NCI-H146 (cell line): Measurements from ENCODE around the gene ATAD5.
"Not testable (repeated sequence)": the region's sequence is repeated elsewhere in the genome, so short reads cannot be mapped to it uniquely, and the experiment has no call there.

Source experiments
- DNase-seq: peaks from one replicate; lab custom pipeline; 2025; lab: John Stamatoyannopoulos, UW

Gene ATAD5

DNA sequence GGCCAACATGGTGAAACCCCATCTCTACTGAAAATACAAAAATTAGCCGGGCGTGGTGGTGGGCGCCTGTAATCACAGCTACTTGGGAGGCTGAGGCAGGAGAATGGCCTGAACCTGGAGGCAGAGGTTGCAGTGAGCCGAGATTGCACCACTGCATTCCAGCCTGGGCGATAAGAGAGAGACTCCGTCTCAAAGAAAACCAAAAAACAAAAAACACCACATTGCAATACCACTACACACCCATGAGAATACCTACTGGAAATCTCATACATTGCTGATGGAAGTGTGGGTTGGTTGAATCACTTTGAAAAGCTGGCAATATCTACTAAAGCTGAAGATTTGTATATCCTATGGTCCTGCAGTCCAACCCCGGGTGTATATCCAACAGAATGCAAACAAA lies 78.4 kb downstream of the ATAD5 start:
- DNase-seq = not testable (repeated sequence)

- DNase-seq = no peak
These were observed 82.2 kb downstream of the ATAD5 start for GRCh38 chr17:30913955-30914354.

DNA sequence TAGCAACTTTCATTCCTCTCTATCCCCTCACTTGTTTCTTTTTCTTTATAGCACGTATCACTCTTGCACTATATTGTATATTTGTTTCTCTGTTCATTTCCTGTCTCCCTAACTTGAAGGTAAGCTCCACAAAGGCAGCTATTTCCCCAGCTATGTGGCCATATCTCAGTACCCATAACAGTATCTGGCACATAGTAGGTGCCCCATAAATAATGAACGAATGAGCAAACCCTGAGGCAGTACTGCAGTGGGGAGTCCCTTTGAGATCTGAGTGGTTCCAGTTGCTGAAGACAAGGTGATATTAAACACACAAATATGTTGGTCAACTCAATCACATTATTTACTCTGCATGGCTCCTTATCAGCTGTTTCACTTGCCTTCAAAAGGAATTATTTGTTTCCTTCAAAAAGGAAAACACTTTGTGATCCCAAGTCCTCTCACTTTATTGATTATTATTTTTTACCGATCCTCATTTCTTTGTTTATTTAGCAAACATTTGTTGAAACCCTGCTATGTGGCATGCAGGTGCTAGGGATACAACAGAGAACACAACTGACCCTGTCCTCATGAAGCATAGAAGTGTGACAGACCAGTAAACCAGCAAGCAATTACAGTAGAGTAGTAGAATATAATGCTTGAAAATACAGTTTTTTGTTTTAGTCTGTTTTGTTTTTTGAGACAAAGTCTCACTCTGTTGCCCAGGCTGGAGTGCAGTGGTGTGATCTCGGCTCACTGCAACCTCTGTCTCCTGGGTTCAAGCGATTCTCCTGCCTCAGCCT lies 84.3 kb downstream of the ATAD5 start:
- peak; percentile 46 for DNase-seq

- DNase-seq = no peak
These were observed 85.3 kb downstream of the ATAD5 start for GRCh38 chr17:30917050-30917449.

- no peak for DNase-seq
These were observed 88.5 kb downstream of the ATAD5 start for GRCh38 chr17:30920282-30920681.

DNA sequence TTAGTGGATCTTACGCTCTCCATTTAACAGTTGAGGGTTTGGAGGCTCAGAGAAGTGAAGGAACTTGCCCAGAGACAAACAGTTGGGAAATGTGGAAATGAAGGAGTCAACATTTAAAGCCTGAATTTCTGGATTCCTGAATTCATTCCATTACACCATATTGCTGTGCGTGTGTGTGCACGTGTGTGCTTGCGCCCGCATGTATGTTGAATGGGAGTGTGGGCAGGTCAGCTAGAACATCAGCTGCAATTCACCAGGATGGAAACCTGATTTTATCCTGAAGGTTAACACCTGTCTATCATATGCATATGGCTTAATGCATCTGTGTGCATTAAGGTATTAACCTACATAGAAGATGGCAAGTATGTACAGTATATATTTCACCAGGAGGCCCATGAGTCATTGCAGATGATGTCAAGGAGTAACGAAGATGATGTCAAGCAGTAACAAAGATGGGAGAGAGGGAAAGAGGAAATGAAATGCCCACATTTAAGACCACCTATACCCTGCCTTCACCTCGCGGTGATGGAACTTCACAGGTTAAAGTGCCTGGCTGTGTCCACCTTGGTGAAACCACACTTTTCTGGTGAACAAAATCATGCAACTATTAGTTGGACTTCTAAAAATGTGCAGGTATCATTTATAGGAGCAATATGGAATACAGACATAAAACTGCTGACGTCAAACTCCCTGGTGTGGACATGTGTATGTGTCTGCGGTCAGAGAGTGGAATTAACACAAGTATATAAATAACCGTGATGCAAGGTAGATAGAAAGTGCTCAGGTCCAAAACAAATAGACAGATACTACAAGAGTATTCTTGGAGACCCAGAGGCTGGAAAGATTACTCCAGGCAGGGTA lies 89.1 kb downstream of the ATAD5 start:
- DNase-seq = no peak

DNA sequence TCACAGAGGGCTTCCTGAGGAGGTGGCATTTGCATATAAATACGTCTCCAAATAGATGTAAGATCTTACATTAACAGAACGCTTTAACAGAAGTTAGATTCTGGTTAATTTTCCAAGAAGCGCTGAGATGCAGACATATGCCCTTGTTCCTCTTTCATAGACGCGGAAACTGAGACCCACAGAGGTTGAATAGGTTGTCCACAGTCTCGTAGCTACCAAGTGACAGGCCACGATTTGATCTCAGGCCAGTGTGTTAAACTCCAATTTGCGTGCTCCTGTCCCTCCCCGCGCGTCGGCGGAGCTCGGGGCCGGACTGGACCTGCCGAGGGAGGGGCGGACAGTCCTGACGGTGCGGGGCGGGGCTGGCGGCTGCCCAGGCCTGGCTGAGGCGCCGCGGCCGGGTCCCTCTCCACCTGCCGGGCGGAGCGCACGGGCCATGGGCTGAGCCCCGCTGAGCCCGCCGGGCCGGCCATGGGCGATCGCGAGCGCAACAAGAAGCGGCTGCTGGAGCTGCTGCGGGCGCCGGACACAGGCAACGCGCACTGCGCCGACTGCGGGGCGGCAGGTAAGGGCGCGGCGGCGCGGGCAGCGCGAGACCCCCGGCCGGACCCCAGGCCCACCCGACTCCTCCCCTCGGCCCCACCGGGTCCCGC lies 89.9 kb downstream of the ATAD5 start, which contains the start of gene ADAP2:
Gene ADAP2 (plus strand): TSS at position 402 of the 653 bp plus-strand sequence. CDS start 70 bp downstream, at position 472.
- DNase-seq = peak; percentile 62

GRCh38 chr17:30922235-30923030 lies 90.7 kb downstream of the ATAD5 start:
- DNase-seq = peak; percentile 12

- DNase-seq = no peak
These were observed 92.6 kb downstream of the ATAD5 start for GRCh38 chr17:30924341-30924740.

DNA sequence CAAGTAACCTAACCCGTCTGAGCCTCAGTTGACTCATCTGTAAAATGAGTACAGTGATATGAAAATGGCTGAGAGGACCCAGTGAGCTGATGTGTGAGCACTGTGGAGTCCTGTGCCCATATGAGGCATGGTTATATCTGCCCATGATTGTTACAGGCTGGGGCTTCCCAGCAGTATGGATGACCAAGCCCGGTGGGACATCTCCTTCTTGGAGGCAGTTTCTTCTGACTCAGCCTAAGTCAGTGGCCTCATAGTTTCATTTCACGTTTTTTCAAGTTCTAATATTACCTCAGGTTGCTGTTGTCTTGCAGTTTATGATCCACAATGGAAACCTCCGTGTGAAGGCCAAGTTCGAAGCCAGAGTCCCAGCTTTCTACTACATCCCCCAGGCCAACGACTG lies 94.8 kb downstream of the ATAD5 start:
- DNase-seq = no peak

DNA sequence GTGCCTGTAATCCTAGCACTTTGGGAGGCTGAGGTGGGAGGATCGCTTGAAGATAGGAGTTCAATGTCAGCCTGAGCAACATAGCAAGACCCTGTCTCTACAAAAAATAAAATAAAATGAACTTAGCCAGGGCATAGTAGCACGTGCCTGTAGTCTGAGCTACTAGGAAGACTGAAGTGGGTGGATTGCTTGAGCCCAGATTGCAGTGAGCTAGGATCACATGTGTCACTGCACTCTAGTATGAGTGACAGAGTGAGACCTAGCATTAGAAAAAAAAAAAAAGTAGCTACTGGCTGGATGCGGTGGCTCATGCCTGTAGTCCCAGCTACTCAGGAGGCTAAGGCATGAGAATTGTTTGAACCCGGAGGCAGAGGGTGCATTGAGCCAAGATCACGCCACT lies 96.0 kb downstream of the ATAD5 start:
- DNase-seq = no peak

- no peak for DNase-seq
These were observed 96.8 kb downstream of the ATAD5 start for GRCh38 chr17:30928584-30928983.

DNA sequence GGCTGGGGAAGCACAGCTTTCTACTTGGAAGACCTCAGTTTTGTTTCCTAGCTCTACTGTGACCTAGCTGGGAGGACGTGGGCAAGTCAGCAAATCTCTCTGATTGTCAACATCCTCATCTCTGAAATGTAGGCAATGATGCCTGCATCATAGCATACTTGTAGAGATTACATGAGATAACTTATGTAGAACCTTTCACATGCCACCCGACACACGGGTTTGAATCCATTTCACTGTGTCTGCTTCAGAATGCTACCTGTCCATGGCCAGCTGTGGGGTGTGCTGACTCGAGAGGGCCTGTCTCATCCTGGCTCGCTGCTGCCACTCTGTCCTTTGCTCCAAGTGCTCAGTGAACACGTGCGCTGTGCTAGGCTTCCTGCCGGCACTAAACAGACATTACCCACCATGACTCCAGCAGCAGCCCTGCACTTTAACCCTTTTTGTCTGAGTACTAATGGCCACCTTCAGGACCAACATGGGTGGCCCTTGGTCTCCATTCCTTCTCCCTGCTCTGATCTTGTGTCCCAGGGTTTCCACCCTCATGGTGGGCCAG lies 97.4 kb downstream of the ATAD5 start:
- peak; percentile 19 for DNase-seq

DNA sequence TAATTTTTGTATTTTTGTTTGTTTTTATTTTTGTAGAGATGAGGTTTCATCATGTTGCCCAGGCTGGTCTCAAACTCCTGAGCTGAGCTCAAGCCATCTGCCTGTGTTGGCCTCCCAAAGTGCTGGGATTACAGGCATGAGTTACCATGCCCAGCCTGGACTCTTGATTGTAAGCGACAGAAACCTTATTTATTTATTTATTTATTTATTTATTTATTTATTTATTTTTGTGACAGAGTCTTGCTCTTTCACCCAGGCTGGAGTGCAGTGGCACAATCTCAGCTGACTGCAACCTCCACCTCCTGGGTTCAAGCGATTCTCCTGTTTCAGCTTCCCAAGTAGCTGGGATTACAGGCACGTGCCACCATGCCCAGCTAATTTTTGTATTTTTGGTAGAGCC lies 98.1 kb downstream of the ATAD5 start:
- not testable (repeated sequence) for DNase-seq

GRCh38 chr17:30930495-30930894 lies 98.7 kb downstream of the ATAD5 start:
- no peak for DNase-seq

GRCh38 chr17:30931582-30931981 lies 99.8 kb downstream of the ATAD5 start:
- not testable (repeated sequence) for DNase-seq

GRCh38 chr17:30933966-30934365 lies 102.2 kb downstream of the ATAD5 start:
- no peak for DNase-seq

- no peak for DNase-seq
These were observed 107.4 kb downstream of the ATAD5 start for GRCh38 chr17:30939051-30939689.

DNA sequence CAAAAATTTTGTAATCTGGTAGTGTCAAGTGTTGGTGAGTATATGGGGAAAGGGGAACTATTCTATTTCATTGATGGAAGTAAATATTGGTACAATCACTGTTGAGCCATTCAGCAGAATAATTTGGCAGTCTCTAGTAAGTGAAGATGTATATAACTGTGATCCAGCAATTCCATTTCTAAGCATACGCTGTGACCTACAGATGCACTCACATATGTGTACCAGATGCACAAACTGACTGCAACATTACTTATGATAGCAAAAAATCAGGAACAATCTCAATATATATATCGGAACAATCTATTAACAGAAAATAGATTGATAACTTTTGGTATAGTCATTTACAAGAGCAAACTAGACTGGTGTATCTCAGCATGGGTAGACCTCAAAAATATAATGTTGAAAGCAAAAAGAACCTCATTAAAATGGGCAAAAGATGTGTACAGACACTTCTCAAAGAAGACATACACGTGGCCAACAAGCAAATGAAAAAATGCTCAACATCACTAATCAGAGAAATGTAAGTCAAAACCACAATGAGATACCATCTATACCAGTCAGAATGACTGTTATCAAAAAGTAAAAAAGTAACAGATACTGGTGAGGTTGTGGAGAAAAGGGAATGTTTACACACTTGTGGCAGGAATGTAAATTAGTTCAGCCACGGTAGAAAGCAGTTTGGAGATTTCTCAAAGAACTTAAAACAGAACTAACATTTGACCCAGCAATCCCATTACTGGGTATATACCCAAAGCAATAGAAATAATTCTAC lies 110.7 kb downstream of the ATAD5 start:
- no peak for DNase-seq
